DND-41 (cell line): Measurements from ENCODE around the gene RBMXL2.

ENCODE experiments used
- ATAC-seq: fragments of 200-7000 bp; cut with Tn5 transposase; 3 replicates; pipeline ENCODE4 v1.9.1; 2021; ENCODE audit warnings: low read depth; ENCODE audit not compliant: insufficient read depth
- DNase-seq: peaks from one replicate; pipeline ENCODE4 v3.0.0-alpha.2; 2020
- H2AFZ ChIP-seq: 2 replicates; pipeline ENCODE4 v1.6.0; 2012; ENCODE audit warnings: low read depth, low read length
- H3K27ac ChIP-seq: 2 replicates; pipeline ENCODE4 v1.5.1; 2012; ENCODE audit warnings: low read length, inconsistent platforms
- H3K27me3 ChIP-seq: fragments of 200-600 bp; sonication (generic); 2 replicates; pipeline ENCODE4 v1.6.0; 2012; ENCODE audit warnings: low read length, mild to moderate bottlenecking, inconsistent platforms; ENCODE audit not compliant: insufficient read depth, poor library complexity
- H3K36me3 ChIP-seq: 2 replicates; pipeline ENCODE4 v1.5.1; 2012; ENCODE audit warnings: low read length, inconsistent platforms; ENCODE audit not compliant: insufficient read depth
- H3K4me1 ChIP-seq: 2 replicates; pipeline ENCODE4 v1.5.1; 2012; ENCODE audit warnings: mild to moderate bottlenecking, low read length; ENCODE audit not compliant: insufficient read depth
- H3K4me2 ChIP-seq: 2 replicates; pipeline ENCODE4 v1.6.0; 2012; ENCODE audit warnings: mild to moderate bottlenecking, moderate library complexity, low read length, inconsistent platforms; ENCODE audit not compliant: insufficient read depth
- H3K4me3 ChIP-seq, 2 experiments: fragments of 200-600 bp in 1 of 2; shearing (Covaris generic) in 1 of 2; 2 replicates each; pipeline ENCODE4 v1.5.1; 2012 to 2016; ENCODE audit warnings: inconsistent platforms in 2 of 2, low read length in 2 of 2, mild to moderate bottlenecking in 2 of 2, low read depth in 1 of 2, moderate library complexity in 1 of 2
- H3K79me2 ChIP-seq: 2 replicates; pipeline ENCODE4 v1.6.0; 2012; ENCODE audit warnings: low read length, inconsistent platforms; ENCODE audit not compliant: insufficient read depth
- H3K9ac ChIP-seq: 2 replicates; pipeline ENCODE4 v1.6.0; 2012; ENCODE audit warnings: low read depth, mild to moderate bottlenecking, inconsistent platforms, low read length, moderate library complexity
- H3K9me3 ChIP-seq: 2 replicates; pipeline ENCODE4 v1.5.1; 2012; ENCODE audit warnings: low read length, moderate library complexity, mild to moderate bottlenecking, inconsistent platforms; ENCODE audit not compliant: insufficient read depth, severe bottlenecking
- H4K20me1 ChIP-seq: 2 replicates; pipeline ENCODE4 v1.6.0; 2012; ENCODE audit warnings: low read length; ENCODE audit not compliant: insufficient read depth
- CTCF ChIP-seq: IDR thresholded peaks from 2 replicates; pipeline ENCODE4 v1.5.1; 2012; ENCODE audit warnings: borderline replicate concordance, low read length, moderate library complexity, mild to moderate bottlenecking; ENCODE audit not compliant: poor library complexity, severe bottlenecking; ENCODE audit errors: extremely low read depth
- EZH2 ChIP-seq: IDR thresholded peaks from 3 replicates; pipeline ENCODE4 v1.6.1; 2012; ENCODE audit warnings: borderline replicate concordance, low read depth, mild to moderate bottlenecking, moderate library complexity, low read length, inconsistent platforms; ENCODE audit not compliant: severe bottlenecking

RBMXL2 gene

GRCh38 chr11:7089328-7090251, 792 bp downstream of the RBMXL2 start:
- H3K27ac ChIP-seq = no peak overlapping the region
- no peak for TF ChIP-seq CTCF
- no peak for TF ChIP-seq EZH2

GRCh38 chr11:7098235-7098832, 9.5 kb downstream of the RBMXL2 start:
- Histone ChIP-seq H3K4me2 (no peak overlapping the region), H3K9me3 (no peaks in the 10 kb centered on the region), H3K27me3 (no peaks in the 10 kb centered on the region), H4K20me1 (no peaks in the 10 kb centered on the region), H3K27ac (no peak overlapping the region), H2AFZ (no peak overlapping the region), H3K4me1 (no peaks in the 10 kb centered on the region), H3K36me3 (no peaks in the 10 kb centered on the region), H3K4me3 (no peak overlapping the region), H3K79me2 (no peaks in the 10 kb centered on the region), H3K9ac (no peak overlapping the region)
- TF ChIP-seq CTCF = peak; percentile 83
- no peak for TF ChIP-seq EZH2
- peak; percentile 83 for ATAC-seq
- peak; percentile 7 for DNase-seq

More at GRCh38 chr11:7089328-7090251, 792 bp downstream of the RBMXL2 start:
- H3K9ac ChIP-seq = no peak overlapping the region
- H3K4me3 ChIP-seq = no peak overlapping the region
- no peaks in the 10 kb centered on the region for H3K79me2 ChIP-seq
- no peaks in the 10 kb centered on the region for H3K27me3 ChIP-seq
- no peaks in the 10 kb centered on the region for H3K9me3 ChIP-seq
- no peaks in the 10 kb centered on the region for H3K36me3 ChIP-seq
- no peaks in the 10 kb centered on the region for H4K20me1 ChIP-seq
- no peak overlapping the region for H2AFZ ChIP-seq
- H3K4me1 ChIP-seq = no peaks in the 10 kb centered on the region
- DNase-seq = no peak
- ATAC-seq = no peak
- no peak overlapping the region for H3K4me2 ChIP-seq

- TF ChIP-seq CTCF = no peak
- no peak for TF ChIP-seq EZH2
- Histone ChIP-seq H4K20me1 (no peaks in the 10 kb centered on the region), H3K4me1 (no peaks in the 10 kb centered on the region), H3K4me2 (no peak overlapping the region), H3K9me3 (no peaks in the 10 kb centered on the region), H3K36me3 (no peaks in the 10 kb centered on the region), H3K9ac (no peak overlapping the region), H3K79me2 (no peaks in the 10 kb centered on the region), H3K27ac (no peak overlapping the region), H3K27me3 (no peaks in the 10 kb centered on the region), H3K4me3 (no peak overlapping the region), H2AFZ (no peak overlapping the region)
- DNase-seq = no peak
- ATAC-seq = no peak
Observed at GRCh38 chr11:7115780-7116179, 27.0 kb downstream of the RBMXL2 start.
